Measurements from ENCODE around the gene ZBTB24.

GRCh38 chr6:109446541-109446940 is 36.5 kb downstream of the ZBTB24 start:
- TF ChIP-seq MAZ (IDR thresholded peaks at IDR 0.05; ENCODE audit: borderline replicate concordance, low read depth, low read length) (no peak), ESRRA (IDR thresholded peaks at IDR 0.05; ENCODE audit: borderline replicate concordance, low read length) (no peak), REST (IDR thresholded peaks at IDR 0.05) (no peak), CEBPB (IDR thresholded peaks at IDR 0.05) (no peak), NFE2L2 (conservative IDR thresholded peaks at IDR 0.05; ENCODE audit: low read length) (no peak), CTCF (IDR thresholded peaks at IDR 0.05) (no peak), HMGXB4 (CRISPR knock-in tag; IDR thresholded peaks at IDR 0.05; ENCODE audit: borderline replicate concordance) (no peak), PBX3 (IDR thresholded peaks at IDR 0.05) (no peak), USF2 (IDR thresholded peaks at IDR 0.05) (no peak), POLR2A (IDR thresholded peaks at IDR 0.05; ENCODE audit: low read length) (no peak), CBX8 (IDR thresholded peaks at IDR 0.05) (no peak), CHD4 (IDR thresholded peaks at IDR 0.05; ENCODE audit: borderline replicate concordance) (no peak), RARB (CRISPR knock-in tag; IDR thresholded peaks at IDR 0.05) (no peak), MAFK (IDR thresholded peaks at IDR 0.05; ENCODE audit: partially characterized antibody) (no peak)

All from A549 (cell line).